ENCODE data around the gene ST6GALNAC3.

Gene ST6GALNAC3

GRCh38 chr1:76074321-76075187 is at the start of gene ST6GALNAC3:
TSS of gene ST6GALNAC3 (plus strand) at chr1:76074746.
- peaks cover 1% of the 10 kb centered on the region; the same call in 1 of the 2 replicates for H3K4me1 ChIP-seq (ENCODE audit: control insufficient read depth, insufficient read depth, low read length)
- H3K4me3 ChIP-seq (ENCODE audit: low read depth, low read length): peak within 1 kb of the TSS; percentile 91
- no peaks in the 10 kb centered on the region for H3K36me3 ChIP-seq (ENCODE audit: control insufficient read depth in 2 of 2, insufficient read depth in 1 of 2, low read length in 2 of 2)
- H3K9me3 ChIP-seq (ENCODE audit: control insufficient read depth, insufficient read depth, low read depth, low read length): no peaks in the 10 kb centered on the region; the same call in 1 of the 2 replicates
- POLR2A ChIA-PET: interaction anchor here (0.9 to 1.7 kb wide), 3 partner anchors 27 to 36 kb away, joined by 3 to 4 read pairs (median 3); no protein-coding TSS in a partner anchor
- CTCF ChIA-PET: interaction anchor here (0.5 to 1.1 kb wide), 2 partner anchors 32 to 84 kb away, joined by 4 read pairs; no protein-coding TSS in a partner anchor
- no peak within 1 kb of the TSS; the same call in 1 of the 2 replicates for H3K27ac ChIP-seq (ENCODE audit: extremely low read depth, low read depth, low read length)
- TF ChIP-seq ZNF501 (tag by site-specific recombination; IDR thresholded peaks at IDR 0.05): peak; percentile 75; the same call in 1 of the 2 replicates
- no peak for TF ChIP-seq ELK4 (IDR thresholded peaks at IDR 0.05; ENCODE audit: borderline replicate concordance, low read depth, low read length)
- no peak for TF ChIP-seq ZNF48 (tag by site-specific recombination; IDR thresholded peaks at IDR 0.05)
- no peak for TF ChIP-seq ZNF664 (tag by site-specific recombination; IDR thresholded peaks at IDR 0.05)
- TF ChIP-seq BCL11B (tag by site-specific recombination; IDR thresholded peaks at IDR 0.05; ENCODE audit: low read depth): no peak
- 0 out of 2 replicates have a peak, but pooled peaks have one; percentile 31 for TF ChIP-seq KLF16 (tag by site-specific recombination; IDR thresholded peaks at IDR 0.05)
- TF ChIP-seq ZNF184 (tag by site-specific recombination; IDR thresholded peaks at IDR 0.05): no peak
- no peak for TF ChIP-seq ZBTB21 (tag by site-specific recombination; IDR thresholded peaks at IDR 0.05)
- no peak for TF ChIP-seq ZNF488 (tag by site-specific recombination; IDR thresholded peaks at IDR 0.05)
- TF ChIP-seq ZNF169 (tag by site-specific recombination; IDR thresholded peaks at IDR 0.05): no peak
- no peak for TF ChIP-seq ZNF707 (tag by site-specific recombination; IDR thresholded peaks at IDR 0.05)
- 0 out of 2 replicates have a peak, but pooled peaks have one; percentile 72 for TF ChIP-seq ZNF2 (tag by site-specific recombination; IDR thresholded peaks at IDR 0.05)
- peak; percentile 60; the same call in 1 of the 2 replicates for TF ChIP-seq TCF7L2 (IDR thresholded peaks at IDR 0.05; ENCODE audit: borderline replicate concordance, low read depth, low read length)
- no peak for TF ChIP-seq ZNF571 (tag by site-specific recombination; IDR thresholded peaks at IDR 0.05)
- TF ChIP-seq PRDM10 (tag by site-specific recombination; IDR thresholded peaks at IDR 0.05): no peak
- TF ChIP-seq KLF9 (tag by site-specific recombination; IDR thresholded peaks at IDR 0.05; ENCODE audit: low read depth): 0 out of 2 replicates have a peak, but pooled peaks have one; percentile 7
- TF ChIP-seq ZNF239 (tag by site-specific recombination; IDR thresholded peaks at IDR 0.05): no peak
- no peak for TF ChIP-seq ZNF701 (tag by site-specific recombination; IDR thresholded peaks at IDR 0.05)
- TF ChIP-seq HIC1 (tag by site-specific recombination; IDR thresholded peaks at IDR 0.05): peak; percentile 39; the same call in 1 of the 2 replicates
- TF ChIP-seq ZNF624 (tag by site-specific recombination; IDR thresholded peaks at IDR 0.05): no peak
- no peak for TF ChIP-seq ATF2 (tag by site-specific recombination; IDR thresholded peaks at IDR 0.05; ENCODE audit: low read depth)
- peak; percentile 52 for TF ChIP-seq ZNF366 (tag by site-specific recombination; conservative IDR thresholded peaks at IDR 0.05)
- TF ChIP-seq ZBTB44 (tag by site-specific recombination; IDR thresholded peaks at IDR 0.05): no peak
- no peak for TF ChIP-seq ZBTB48 (tag by site-specific recombination; IDR thresholded peaks at IDR 0.05)
- no peak for TF ChIP-seq ZNF747 (tag by site-specific recombination; IDR thresholded peaks at IDR 0.05)

Measured in HEK293 (cell line).